ENCODE data around the gene TMEM109.

DNA sequence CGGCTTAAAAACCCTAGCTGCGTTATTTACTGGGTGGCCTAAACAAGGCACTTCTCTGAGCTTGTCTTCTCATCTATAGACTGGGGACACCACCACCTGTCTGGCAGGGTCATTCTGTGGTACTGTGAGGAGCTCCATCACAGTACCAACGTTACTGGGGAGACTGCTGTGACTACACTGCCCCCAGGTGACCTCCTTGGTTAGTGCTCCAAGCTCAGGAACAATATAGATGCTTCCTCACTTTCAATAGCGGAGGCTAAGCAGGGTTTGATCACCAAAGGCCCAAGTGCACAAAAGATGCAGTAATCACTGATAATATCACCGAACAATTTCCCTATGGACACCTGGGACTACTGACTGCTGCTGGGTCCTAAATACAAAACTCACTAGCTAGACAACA lies 26.4 kb upstream of the TMEM109 start:
- TF ChIP-seq CEBPB (IDR thresholded peaks at IDR 0.05) (no peak), ZBTB7A (IDR thresholded peaks at IDR 0.05; ENCODE audit: low read depth) (no peak), EGR1 (IDR thresholded peaks at IDR 0.05) (no peak), RAD21 (IDR thresholded peaks at IDR 0.05; ENCODE audit: low read depth) (peak; percentile 62), TEAD4 (IDR thresholded peaks at IDR 0.05) (no peak), USF1 (IDR thresholded peaks at IDR 0.05) (no peak), EP300 (IDR thresholded peaks at IDR 0.05; ENCODE audit: borderline replicate concordance) (no peak), CREB1 (IDR thresholded peaks at IDR 0.05; ENCODE audit: low read depth) (no peak), TCF12 (IDR thresholded peaks at IDR 0.05; ENCODE audit: low read depth) (no peak), REST (IDR thresholded peaks at IDR 0.05; ENCODE audit: low read depth) (no peak), FOXM1 (IDR thresholded peaks at IDR 0.05; ENCODE audit: borderline replicate concordance, low read depth) (no peak), TAF1 (IDR thresholded peaks at IDR 0.05; ENCODE audit: low read depth) (no peak)
